ENCODE measurements around the gene SGCD. TPM values are rescaled to one million over a fixed set of nuclear protein-coding genes. Genes with fewer than 3 reads are reported as not detected.

The SGCD gene
- total and polyA plus RNA-seq, 10 donors: 0.26 to 5.3 (median 1.3) TPM

GRCh38 chr5:156528673-156529072 is 201.7 kb downstream of the SGCD start:
- H3K9me3 ChIP-seq: no peaks in the 10 kb centered on the region
- no peaks in the 10 kb centered on the region for H3K4me1 ChIP-seq
- DNase-seq: no peak
- H3K27ac ChIP-seq: no peak overlapping the region
- H3K4me3 ChIP-seq: no peak overlapping the region
- TF ChIP-seq, protein P1, sequence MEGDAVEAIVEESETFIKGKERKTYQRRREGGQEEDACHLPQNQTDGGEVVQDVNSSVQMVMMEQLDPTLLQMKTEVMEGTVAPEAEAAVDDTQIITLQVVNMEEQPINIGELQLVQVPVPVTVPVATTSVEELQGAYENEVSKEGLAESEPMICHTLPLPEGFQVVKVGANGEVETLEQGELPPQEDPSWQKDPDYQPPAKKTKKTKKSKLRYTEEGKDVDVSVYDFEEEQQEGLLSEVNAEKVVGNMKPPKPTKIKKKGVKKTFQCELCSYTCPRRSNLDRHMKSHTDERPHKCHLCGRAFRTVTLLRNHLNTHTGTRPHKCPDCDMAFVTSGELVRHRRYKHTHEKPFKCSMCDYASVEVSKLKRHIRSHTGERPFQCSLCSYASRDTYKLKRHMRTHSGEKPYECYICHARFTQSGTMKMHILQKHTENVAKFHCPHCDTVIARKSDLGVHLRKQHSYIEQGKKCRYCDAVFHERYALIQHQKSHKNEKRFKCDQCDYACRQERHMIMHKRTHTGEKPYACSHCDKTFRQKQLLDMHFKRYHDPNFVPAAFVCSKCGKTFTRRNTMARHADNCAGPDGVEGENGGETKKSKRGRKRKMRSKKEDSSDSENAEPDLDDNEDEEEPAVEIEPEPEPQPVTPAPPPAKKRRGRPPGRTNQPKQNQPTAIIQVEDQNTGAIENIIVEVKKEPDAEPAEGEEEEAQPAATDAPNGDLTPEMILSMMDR (IDR thresholded peaks at IDR 0.05 in 8 of 11, conservative IDR thresholded peaks at IDR 0.05 in 3 of 11): no peak
- TF ChIP-seq POLR2A (IDR thresholded peaks at IDR 0.05) (no peak), POLR2AphosphoS5 (IDR thresholded peaks at IDR 0.05) (no peak)
- intact Hi-C loops (cut with DNase I; ENCODE audit: low total_unique reads): no loop called here
- no peaks in the 10 kb centered on the region for H3K27me3 ChIP-seq (replicated peaks in 1 of 7)
- 71 to 85% (median 83%) methylated on average over 1 of the region's 1 CpG for WGBS, 5 donors
- H3K36me3 ChIP-seq: no peaks in the 10 kb centered on the region

GRCh38 chr5:156529892-156530291 is 202.9 kb downstream of the SGCD start:
- intact Hi-C loops (cut with DNase I; ENCODE audit: low total_unique reads): no loop called here
- Histone ChIP-seq H3K4me1 (no peaks in the 10 kb centered on the region), H3K4me3 (no peak overlapping the region), H3K27ac (peak overlapping the region in 3 of 8 donors; percentile 6 to 37 (median 25)), H3K9me3 (no peaks in the 10 kb centered on the region), H3K27me3 (replicated peaks in 1 of 7) (no peaks in the 10 kb centered on the region), H3K36me3 (no peaks in the 10 kb centered on the region)
- WGBS, 5 donors: 44 to 63% (median 59%) methylated on average over 1 of the region's 1 CpG
- TF ChIP-seq POLR2AphosphoS5 (IDR thresholded peaks at IDR 0.05) (no peak), POLR2A (IDR thresholded peaks at IDR 0.05) (no peak)
- TF ChIP-seq, protein P1 (IDR thresholded peaks at IDR 0.05 in 8 of 11, conservative IDR thresholded peaks at IDR 0.05 in 3 of 11): no peak
- DNase-seq: no peak

GRCh38 chr5:156531199-156531598 is 204.2 kb downstream of the SGCD start:
- TF ChIP-seq POLR2AphosphoS5 (IDR thresholded peaks at IDR 0.05) (no peak), POLR2A (IDR thresholded peaks at IDR 0.05) (no peak)
- TF ChIP-seq, protein P1 (IDR thresholded peaks at IDR 0.05 in 8 of 11, conservative IDR thresholded peaks at IDR 0.05 in 3 of 11): no peak
- Histone ChIP-seq H3K36me3 (no peaks in the 10 kb centered on the region), H3K9me3 (no peaks in the 10 kb centered on the region), H3K27ac (peak overlapping the region in 1 of 8 donors; percentile 25), H3K27me3 (replicated peaks in 1 of 7) (no peaks in the 10 kb centered on the region), H3K4me1 (no peaks in the 10 kb centered on the region), H3K4me3 (no peak overlapping the region)
- no peak for DNase-seq
- intact Hi-C loops (cut with DNase I; ENCODE audit: low total_unique reads): no loop called here
- WGBS, 5 donors: 78 to 94% (median 89%) methylated on average over 2 of the region's 2 CpGs

DNA sequence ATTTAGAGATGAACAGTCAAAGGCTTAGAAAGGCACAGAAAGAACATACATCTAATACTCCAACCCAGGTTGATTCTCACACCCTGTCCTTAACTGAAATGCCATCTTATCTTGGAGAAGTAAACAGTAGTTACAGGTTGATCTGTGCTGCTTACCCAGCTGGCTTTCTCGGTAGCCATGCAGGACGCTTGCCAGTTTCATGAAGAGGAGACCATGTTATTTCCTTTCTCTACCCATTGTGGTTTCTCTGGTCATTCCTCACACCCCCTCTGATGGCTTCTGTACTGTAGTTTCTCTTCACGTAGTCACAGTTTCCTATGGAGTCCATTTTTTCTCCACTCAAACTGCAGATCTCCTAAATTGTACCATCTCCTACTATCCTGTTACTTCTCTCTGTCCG is 206.0 kb downstream of the SGCD start:
- no peaks in the 10 kb centered on the region for H3K27me3 ChIP-seq (replicated peaks in 1 of 7)
- intact Hi-C loops (cut with DNase I; ENCODE audit: low total_unique reads): no loop called here
- 70 to 87% (median 77%) methylated on average over 4 of the region's 4 CpGs for WGBS, 5 donors
- no peaks in the 10 kb centered on the region for H3K9me3 ChIP-seq
- TF ChIP-seq, protein P1 (IDR thresholded peaks at IDR 0.05 in 8 of 11, conservative IDR thresholded peaks at IDR 0.05 in 3 of 11): no peak
- TF ChIP-seq POLR2A (IDR thresholded peaks at IDR 0.05): no peak
- TF ChIP-seq POLR2AphosphoS5 (IDR thresholded peaks at IDR 0.05): no peak
- no peaks in the 10 kb centered on the region for H3K4me1 ChIP-seq
- no peaks in the 10 kb centered on the region for H3K36me3 ChIP-seq
- H3K27ac ChIP-seq: no peak overlapping the region
- no peak for DNase-seq
- no peak overlapping the region for H3K4me3 ChIP-seq

Data from spleen (tissue), 11 donors.